HG02642 (cell line): Measurements from ENCODE around the gene SAA4.
"Not testable (repeated sequence)": the region's sequence is repeated elsewhere in the genome, so short reads cannot be mapped to it uniquely, and the experiment has no call there.

ENCODE experiments used
- ATAC-seq: cut with Tn5 transposase; IDR thresholded peaks from one replicate; pipeline ENCODE4 v1.9.1; 2021; ENCODE audit warnings: mild to moderate bottlenecking; ENCODE audit not compliant: unreplicated experiment, poor library complexity

The SAA4 gene

GRCh38 chr11:18196532-18196931 is 40.1 kb downstream of the SAA4 start:
- no peak for ATAC-seq

GRCh38 chr11:18193010-18193409 is 43.6 kb downstream of the SAA4 start:
- no peak for ATAC-seq

DNA sequence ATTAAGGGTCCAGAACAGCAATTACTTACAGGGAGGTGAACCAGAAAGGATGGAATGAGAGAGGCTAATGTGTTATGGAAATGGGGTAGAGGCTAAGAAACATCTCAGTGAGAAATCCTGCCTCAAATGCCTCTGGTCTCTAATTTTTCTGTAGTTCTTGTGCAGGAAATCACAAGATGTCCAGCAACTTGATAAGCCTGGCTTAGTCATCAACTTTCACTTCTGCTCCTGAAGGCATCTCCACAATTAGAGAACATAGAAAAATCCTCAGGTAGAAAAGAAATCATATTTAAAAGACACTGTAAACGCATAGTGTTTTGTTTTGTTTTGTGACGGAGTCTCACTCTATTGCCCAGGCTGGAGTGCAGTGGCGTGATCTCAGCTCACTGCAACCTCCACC is 45.2 kb downstream of the SAA4 start:
- ATAC-seq, result no peak

- ATAC-seq, result not testable (repeated sequence)
Measured at GRCh38 chr11:18189476-18190245, 46.9 kb downstream of the SAA4 start.

- ATAC-seq, result no peak
Measured at GRCh38 chr11:18188796-18189195, 47.8 kb downstream of the SAA4 start.
